WERI-Rb-1 (cell line): ENCODE measurements around the gene XAGE3.
"Not testable (repeated sequence)": the region's sequence is repeated elsewhere in the genome, so short reads cannot be mapped to it uniquely, and the experiment has no call there.

ENCODE experiments used
- DNase-seq: peaks from one replicate; pipeline ENCODE4 v3.0.0-alpha.2; 2020
- H3K27ac ChIP-seq: fragments of 250-450 bp; sonication (Bioruptor Pico); 2 replicates; pipeline ENCODE4 v1.5.1; 2020; ENCODE audit warnings: mild to moderate bottlenecking, moderate library complexity
- H3K27me3 ChIP-seq: fragments of 250-450 bp; sonication (Bioruptor Pico); 2 replicates; pipeline ENCODE4 v1.5.1; 2021; ENCODE audit warnings: mild to moderate bottlenecking, low read depth, moderate library complexity; ENCODE audit not compliant: insufficient read depth, severe bottlenecking
- H3K36me3 ChIP-seq: fragments of 250-450 bp; sonication (Bioruptor Pico); 2 replicates; pipeline ENCODE4 v1.5.1; 2020; ENCODE audit warnings: mild to moderate bottlenecking, moderate library complexity
- H3K4me3 ChIP-seq: 2 replicates; pipeline ENCODE4 v1.5.1; 2011; ENCODE audit warnings: low read depth, mild to moderate bottlenecking, control low read depth, low read length
- H3K9me3 ChIP-seq: fragments of 250-450 bp; sonication (Bioruptor Pico); 2 replicates; pipeline ENCODE4 v1.5.1; 2021; ENCODE audit warnings: mild to moderate bottlenecking, moderate library complexity; ENCODE audit not compliant: severe bottlenecking
- CTCF ChIP-seq: IDR thresholded peaks from 2 replicates; pipeline ENCODE4 v1.5.1; 2011; ENCODE audit warnings: low read depth, mild to moderate bottlenecking, control low read depth, inconsistent platforms, low read length

The XAGE3 gene

GRCh38 chrX:52867610-52868348 lies at the start of gene XAGE3:
Gene XAGE3, minus strand, starts transcription at chrX:52868083. Its CDS starts 950 bp downstream, at chrX:52867133.
- no peak for TF ChIP-seq CTCF
- no peak for DNase-seq
- H3K4me3 ChIP-seq = no peak within 1 kb of the TSS
- H3K27me3 ChIP-seq = peaks cover 34% of the 10 kb centered on the region
- H3K27ac ChIP-seq = no peak within 1 kb of the TSS
- no peaks in the 10 kb centered on the region for H3K9me3 ChIP-seq
- no peaks in the 10 kb centered on the region for H3K36me3 ChIP-seq

DNA sequence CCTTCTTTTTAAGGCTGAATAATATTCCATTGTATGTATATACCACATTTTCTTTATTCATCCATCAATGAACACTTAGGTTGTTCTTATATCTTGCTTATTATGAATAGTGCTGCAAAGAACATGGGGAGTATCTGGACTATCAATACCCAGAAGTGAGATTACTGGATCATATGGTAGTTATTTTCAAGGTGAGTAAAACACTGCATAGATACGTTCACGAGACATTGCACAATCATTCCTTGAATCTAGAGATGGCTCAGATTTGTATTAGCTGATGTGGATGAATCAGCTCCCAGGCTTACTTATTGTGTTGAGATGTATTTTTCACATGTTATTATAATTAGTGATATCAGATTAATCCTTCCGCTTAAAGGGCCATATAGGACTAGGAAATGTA lies 46.8 kb upstream of the XAGE3 start:
- not testable (repeated sequence) for H3K27ac ChIP-seq, DNase-seq, H3K36me3 ChIP-seq, H3K9me3 ChIP-seq, H3K27me3 ChIP-seq, H3K4me3 ChIP-seq

DNA sequence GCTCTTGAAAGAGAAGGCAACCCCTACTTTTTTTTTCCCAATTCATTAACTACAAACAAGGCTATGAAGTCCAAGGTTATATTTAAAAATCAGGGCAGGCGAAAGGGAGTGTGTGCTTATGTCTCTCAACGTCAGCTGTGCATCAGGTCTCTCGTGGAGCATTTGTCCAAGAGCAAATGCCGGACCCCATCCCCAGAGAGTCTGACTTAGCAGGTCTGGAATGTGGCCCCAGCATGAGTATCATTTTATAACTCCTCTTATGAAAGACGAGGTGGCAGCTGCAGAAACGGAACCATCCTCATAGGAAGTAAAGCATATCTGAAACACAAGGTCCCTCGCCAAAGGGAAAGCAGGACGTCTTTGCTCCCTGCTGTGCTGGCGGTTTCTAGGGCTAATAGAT lies 45.8 kb upstream of the XAGE3 start:
- H3K4me3 ChIP-seq, H3K27me3 ChIP-seq, H3K36me3 ChIP-seq, H3K9me3 ChIP-seq, DNase-seq, H3K27ac ChIP-seq: not testable (repeated sequence)

- not testable (repeated sequence) for H3K36me3 ChIP-seq, H3K27me3 ChIP-seq, DNase-seq, H3K4me3 ChIP-seq, H3K9me3 ChIP-seq, H3K27ac ChIP-seq
Measured at GRCh38 chrX:52909313-52909969, 41.6 kb upstream of the XAGE3 start.

- not testable (repeated sequence) for DNase-seq, H3K27me3 ChIP-seq, H3K4me3 ChIP-seq
Measured at GRCh38 chrX:52907900-52908299, 40.0 kb upstream of the XAGE3 start.

GRCh38 chrX:52907137-52907536 lies 39.3 kb upstream of the XAGE3 start:
- DNase-seq, H3K9me3 ChIP-seq, H3K27ac ChIP-seq: not testable (repeated sequence)

More at GRCh38 chrX:52907900-52908299, 40.0 kb upstream of the XAGE3 start:
- H3K36me3 ChIP-seq, H3K27ac ChIP-seq, H3K9me3 ChIP-seq: not testable (repeated sequence)

DNA sequence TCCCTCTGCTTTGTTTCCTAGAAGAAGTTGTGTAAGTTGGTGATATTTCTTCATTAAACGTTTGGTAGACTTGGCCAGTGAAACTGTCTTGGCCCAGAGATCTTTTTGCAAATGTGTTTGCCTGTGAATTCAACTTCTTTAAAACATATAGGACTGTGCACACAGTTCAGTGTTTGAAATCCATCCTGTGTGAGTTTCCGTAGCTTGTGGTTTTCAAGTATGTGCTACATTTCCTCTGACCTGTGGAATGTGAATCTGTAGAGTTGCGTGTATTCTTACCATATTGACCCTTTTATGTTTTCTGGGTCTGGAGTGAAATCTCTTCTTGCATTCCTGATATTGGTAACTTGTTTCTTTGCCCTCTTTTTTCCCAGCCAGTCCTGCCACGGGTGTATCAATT lies 38.2 kb upstream of the XAGE3 start:
- H3K9me3 ChIP-seq, H3K4me3 ChIP-seq, H3K27me3 ChIP-seq, H3K36me3 ChIP-seq, DNase-seq, H3K27ac ChIP-seq: not testable (repeated sequence)

More at GRCh38 chrX:52907137-52907536, 39.3 kb upstream of the XAGE3 start:
- H3K36me3 ChIP-seq, H3K27me3 ChIP-seq, H3K4me3 ChIP-seq: not testable (repeated sequence)

DNA sequence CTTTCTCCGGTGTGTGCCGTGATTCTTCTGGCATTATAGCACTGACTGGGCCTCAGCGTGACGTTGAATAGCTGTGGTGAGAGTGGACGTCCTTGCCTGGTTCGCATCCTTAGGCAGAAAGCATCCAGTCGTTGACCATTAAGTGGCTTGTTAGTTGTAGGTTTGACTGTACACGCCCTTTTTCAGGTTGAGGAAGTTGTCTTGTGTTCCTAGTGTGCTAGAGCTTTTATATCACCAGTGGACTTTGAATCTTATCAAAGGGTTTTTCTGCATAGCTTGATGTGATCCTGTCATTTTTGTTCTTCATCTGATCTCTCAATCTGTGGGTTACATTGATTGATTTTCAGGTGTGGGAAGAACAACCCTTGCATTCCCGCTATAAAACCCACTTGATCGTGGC lies 37.6 kb upstream of the XAGE3 start:
- H3K27me3 ChIP-seq, H3K36me3 ChIP-seq, H3K9me3 ChIP-seq, DNase-seq, H3K4me3 ChIP-seq, H3K27ac ChIP-seq: not testable (repeated sequence)

- DNase-seq, H3K36me3 ChIP-seq, H3K4me3 ChIP-seq, H3K27ac ChIP-seq, H3K9me3 ChIP-seq, H3K27me3 ChIP-seq: not testable (repeated sequence)
Measured at GRCh38 chrX:52896855-52897709, 29.2 kb upstream of the XAGE3 start, which contains the start of gene FAM156B. Gene FAM156B, plus strand, starts transcription at chrX:52897330. Its CDS starts 9,896 bp downstream, at chrX:52907226.

DNA sequence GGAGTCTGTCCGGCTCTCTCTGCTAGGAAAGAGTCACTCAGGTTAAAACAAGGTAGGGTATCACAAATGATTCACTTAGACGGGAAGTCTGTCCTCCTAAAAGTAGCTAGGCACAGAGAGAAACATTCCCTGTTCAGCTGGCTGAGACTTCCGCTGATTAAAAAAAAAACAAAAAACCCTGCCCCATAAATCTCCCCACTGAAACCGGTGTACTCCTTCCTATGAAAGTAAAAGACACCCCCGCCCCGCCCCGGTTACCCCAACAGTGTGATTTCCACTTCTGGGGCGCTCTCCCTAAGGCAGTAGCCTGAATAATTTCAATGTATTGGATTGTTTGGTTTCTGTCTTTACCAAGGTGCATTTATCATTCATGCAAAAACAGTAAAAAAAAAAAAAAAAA lies 28.6 kb upstream of the XAGE3 start:
- not testable (repeated sequence) for H3K4me3 ChIP-seq, DNase-seq, H3K9me3 ChIP-seq, H3K27me3 ChIP-seq, H3K36me3 ChIP-seq, H3K27ac ChIP-seq

- not testable (repeated sequence) for H3K9me3 ChIP-seq, H3K4me3 ChIP-seq, H3K27ac ChIP-seq, H3K27me3 ChIP-seq, DNase-seq, H3K36me3 ChIP-seq
Measured at GRCh38 chrX:52888090-52888489, 20.2 kb upstream of the XAGE3 start.

- not testable (repeated sequence) for H3K27me3 ChIP-seq, H3K4me3 ChIP-seq, H3K27ac ChIP-seq, H3K36me3 ChIP-seq, H3K9me3 ChIP-seq, DNase-seq
Measured at GRCh38 chrX:52887459-52887858, 19.6 kb upstream of the XAGE3 start.

- H3K27ac ChIP-seq, H3K4me3 ChIP-seq, DNase-seq, H3K36me3 ChIP-seq, H3K9me3 ChIP-seq: not testable (repeated sequence)
- peaks cover 19% of the 10 kb centered on the region for H3K27me3 ChIP-seq
Measured at GRCh38 chrX:52876386-52876785, 8.5 kb upstream of the XAGE3 start.
